Endothelial cell of umbilical vein (primary cell): ENCODE results near the gene SORCS2. TPM values are rescaled to one million over a fixed set of nuclear protein-coding genes. Genes with fewer than 3 reads are reported as not detected.

Experiments used
- BruUV-seq: library from RNA; stranded (reverse); fragments of 400-500 nt; replicated peaks from 2 replicates; lab custom pipeline; 2021; lab: Mats Ljungman, UMichigan
- CTCF ChIA-PET: fragments of 300-600, 350-600 bp; sonication (Branson Sonifier 250); formaldehyde crosslinking; loops from one replicate; lab custom pipeline; 2021; ENCODE audit warnings: antibody characterized with exemption, inconsistent platforms; lab: Charles Lee
- POLR2A ChIA-PET: fragments of 300-600, 350-600 bp; sonication (Branson Sonifier 250); formaldehyde crosslinking; loops from one replicate; lab custom pipeline; 2021; ENCODE audit warnings: antibody characterized with exemption, inconsistent platforms; lab: Charles Lee
- DNase-seq: peaks from one replicate; pipeline ENCODE4 v3.0.0-alpha.2; 2011; ENCODE audit warnings: low read depth, low spot score
- FAIRE-seq: peaks from 2 replicates; lab custom pipeline; 2011; peaks lifted over from hg19 to GRCh38; lab: Jason Lieb, UNC
- H2AFZ ChIP-seq: 2 replicates; pipeline ENCODE4 v1.6.0; 2012; ENCODE audit warnings: low read depth, low read length, control low read depth, inconsistent platforms
- H3K27ac ChIP-seq: 2 replicates; pipeline ENCODE4 v1.5.1; 2011; ENCODE audit warnings: low read depth, mild to moderate bottlenecking, control low read depth, low read length, moderate library complexity; ENCODE audit not compliant: insufficient read depth
- H3K27me3 ChIP-seq, 2 experiments: 2 replicates each; pipeline versions ENCODE4 v1.6.0 to v1.6.1; 2011; ENCODE audit warnings: low read length in 2 of 2, mixed read lengths in 1 of 2; ENCODE audit not compliant: control insufficient read depth in 2 of 2, insufficient read depth in 2 of 2
- H3K36me3 ChIP-seq, 2 experiments: 2 replicates in 1 of 2; 3 replicates in 1 of 2; pipeline ENCODE4 v1.5.1; 2011; ENCODE audit warnings: low read length in 2 of 2, mild to moderate bottlenecking in 1 of 2, moderate library complexity in 1 of 2; ENCODE audit not compliant: control insufficient read depth in 2 of 2, insufficient read depth in 2 of 2; ENCODE audit errors: extremely low read depth in 1 of 2
- H3K4me1 ChIP-seq: 3 replicates; pipeline ENCODE4 v1.5.1; 2011; ENCODE audit warnings: mild to moderate bottlenecking, low read length; ENCODE audit not compliant: control insufficient read depth, insufficient read depth; ENCODE audit errors: extremely low read depth
- H3K4me2 ChIP-seq: 2 replicates; pipeline ENCODE4 v1.6.1; 2011; ENCODE audit warnings: low read length, control low read depth, mixed read lengths; ENCODE audit not compliant: insufficient read depth
- H3K4me3 ChIP-seq, 3 experiments: fragments of 200-600 bp in 1 of 3; sonication (generic), shearing (Covaris generic) in 1 of 3; replicated peaks in 1 of 3; 2 replicates each; pipeline ENCODE4 v1.5.1; 2011 to 2016; ENCODE audit warnings: control low read depth in 3 of 3, low read length in 3 of 3, mild to moderate bottlenecking in 2 of 3, inconsistent platforms in 1 of 3, low read depth in 1 of 3, moderate library complexity in 1 of 3; ENCODE audit not compliant: insufficient read depth in 1 of 3
- H3K79me2 ChIP-seq: 2 replicates; pipeline ENCODE4 v1.6.0; 2012; ENCODE audit warnings: low read length, inconsistent platforms; ENCODE audit not compliant: control insufficient read depth, insufficient read depth
- H3K9ac ChIP-seq: replicated peaks from 2 replicates; pipeline ENCODE3; 2011; ENCODE audit warnings: low read length, control low read depth; ENCODE audit not compliant: insufficient read depth; ENCODE audit errors: extremely low read depth
- H3K9me1 ChIP-seq: replicated peaks from 3 replicates; pipeline ENCODE4 v1.6.0; 2011; ENCODE audit warnings: mild to moderate bottlenecking, low read length; ENCODE audit not compliant: control insufficient read depth, insufficient read depth; ENCODE audit errors: extremely low read depth
- H3K9me3 ChIP-seq: replicated peaks from 2 replicates; pipeline ENCODE4 v1.5.1; 2012; ENCODE audit warnings: low read length, inconsistent platforms; ENCODE audit not compliant: control insufficient read depth, insufficient read depth
- H4K20me1 ChIP-seq: replicated peaks from 2 replicates; pipeline ENCODE3; 2011; ENCODE audit warnings: mild to moderate bottlenecking, low read length; ENCODE audit not compliant: control insufficient read depth, insufficient read depth; ENCODE audit errors: extremely low read depth
- EZH2 ChIP-seq: IDR thresholded peaks from 2 replicates; pipeline ENCODE4 v1.6.1; 2012; ENCODE audit warnings: borderline replicate concordance, low read depth, mild to moderate bottlenecking, moderate library complexity, low read length, inconsistent platforms; ENCODE audit not compliant: severe bottlenecking
- FOS ChIP-seq: IDR thresholded peaks from 2 replicates; pipeline ENCODE4 v1.6.1; 2011; ENCODE audit warnings: mild to moderate bottlenecking, low read length, moderate library complexity, borderline replicate concordance; ENCODE audit not compliant: insufficient read depth
- GATA2 ChIP-seq: IDR thresholded peaks from 2 replicates; pipeline ENCODE4 v1.7.0; 2011; ENCODE audit warnings: low read depth, mild to moderate bottlenecking, moderate library complexity, mixed read lengths, low read length; ENCODE audit not compliant: insufficient read length, insufficient read depth
- JUN ChIP-seq: IDR thresholded peaks from 2 replicates; pipeline ENCODE4 v1.6.1; 2011; ENCODE audit warnings: borderline replicate concordance, low read depth; ENCODE audit not compliant: insufficient read length, insufficient read depth
- MYC ChIP-seq: IDR thresholded peaks from one replicate; pipeline ENCODE4 v1.6.1; 2011; ENCODE audit warnings: mild to moderate bottlenecking, low read depth, low read length
- POLR2A ChIP-seq: IDR thresholded peaks from 2 replicates; pipeline ENCODE4 v1.6.1; 2012; ENCODE audit warnings: low read depth, mild to moderate bottlenecking, control low read depth, low read length
- POLR2AphosphoS5 ChIP-seq: IDR thresholded peaks from 2 replicates; pipeline ENCODE4 v1.6.1; 2012; ENCODE audit warnings: low read depth, mild to moderate bottlenecking, control low read depth, low read length, moderate library complexity; ENCODE audit not compliant: insufficient read depth
- dilution Hi-C: fragments of 300-500 bp; cut with MboI; formaldehyde crosslinking; loops from one replicate; pipeline ENCODE4 v1.15.0; 2019; ENCODE audit warnings: low sequenced_read_pairs; ENCODE audit not compliant: extremely low pct_ligation_motif_present
- intact Hi-C: fragments of 100-400 bp; cut with micrococcal nuclease; formaldehyde crosslinking; loops from one replicate; pipeline ENCODE4 v1.10.0; 2022
- polyA plus RNA-seq, 4 experiments: library from polyadenylated mRNA; depleted of rRNA in 3 of 4; stranded (reverse) in 3 of 4; unstranded in 1 of 4; fragments of >200 nt; gene quantifications; 2 replicates each; pipeline versions ENCODE4 v1.2.1 to v1.2.3, GENCODE V29; 2011 to 2012; ENCODE audit warnings: missing spikeins in 1 of 4
- total RNA-seq: library from RNA; stranded (reverse); gene quantifications from 2 replicates; pipeline ENCODE4 v1.2.3, GENCODE V29; 2021
- TF ChIP-seq, protein P1 (sequence below): IDR thresholded peaks from 2 replicates; pipeline ENCODE4 v1.6.1; 2011; ENCODE audit not compliant: insufficient read depth, insufficient read length
- TF ChIP-seq, protein P2 (sequence below), 2 donors: IDR thresholded peaks; 1 replicate in 1 of 2; 2 replicates in 1 of 2; pipeline ENCODE4 v1.5.1; 2011; ENCODE audit warnings: low read length in 2 of 2, mild to moderate bottlenecking in 2 of 2, moderate library complexity in 2 of 2, control low read depth in 1 of 2, inconsistent platforms in 1 of 2, low read depth in 1 of 2; ENCODE audit not compliant: insufficient read depth in 1 of 2; ENCODE audit errors: extremely low read depth in 1 of 2

SORCS2 gene
- total and polyA plus RNA-seq, 2 donors (not counting 3 experiments of a cell fraction or from before 2014, with no cell fraction given), result not detected

DNA sequence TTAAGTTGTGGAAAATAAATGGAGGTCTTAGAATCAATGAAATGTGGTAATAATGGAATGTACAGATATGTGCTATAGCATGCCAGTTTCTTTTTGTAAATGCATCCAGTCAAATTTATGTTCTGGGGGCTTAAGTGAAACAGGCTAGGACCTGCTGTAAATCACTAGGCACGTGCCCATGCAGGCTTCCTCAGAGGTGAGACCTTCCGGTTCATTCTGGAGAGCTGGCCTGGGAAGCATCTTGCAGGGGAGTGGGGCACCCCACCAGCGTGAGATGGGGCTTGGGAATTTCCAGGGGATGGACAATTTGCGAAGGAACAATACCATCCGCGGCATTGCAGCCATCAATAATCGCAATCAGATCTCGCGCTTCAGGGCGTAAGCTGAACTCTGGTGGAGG is 80.1 kb downstream of the SORCS2 start:
- Histone ChIP-seq H3K9me3 (no peaks in the 10 kb centered on the region), H3K9ac (no peak overlapping the region), H3K36me3 (no peaks in the 10 kb centered on the region), H3K4me2 (no peak overlapping the region), H3K79me2 (no peaks in the 10 kb centered on the region), H4K20me1 (no peaks in the 10 kb centered on the region), H3K4me3 (no peak overlapping the region), H3K4me1 (no peaks in the 10 kb centered on the region), H3K27ac (no peak overlapping the region), H3K27me3 (no peaks in the 10 kb centered on the region), H3K9me1 (no peaks in the 10 kb centered on the region), H2AFZ (no peak overlapping the region)
- POLR2A ChIA-PET, result no interaction called here
- BruUV-seq, result no TSS peak
- DNase-seq (no peak), FAIRE-seq (no peak)
- intact Hi-C loops (no loop called here), dilution Hi-C loops (no loop called here)
- CTCF ChIA-PET, result no interaction called here
- TF ChIP-seq POLR2A (no peak), MYC (no peak), GATA2 (no peak), POLR2AphosphoS5 (no peak), EZH2 (no peak), JUN (no peak), FOS (no peak)
- TF ChIP-seq, protein P1, sequence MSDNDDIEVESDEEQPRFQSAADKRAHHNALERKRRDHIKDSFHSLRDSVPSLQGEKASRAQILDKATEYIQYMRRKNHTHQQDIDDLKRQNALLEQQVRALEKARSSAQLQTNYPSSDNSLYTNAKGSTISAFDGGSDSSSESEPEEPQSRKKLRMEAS, result no peak
- TF ChIP-seq, protein P2, sequence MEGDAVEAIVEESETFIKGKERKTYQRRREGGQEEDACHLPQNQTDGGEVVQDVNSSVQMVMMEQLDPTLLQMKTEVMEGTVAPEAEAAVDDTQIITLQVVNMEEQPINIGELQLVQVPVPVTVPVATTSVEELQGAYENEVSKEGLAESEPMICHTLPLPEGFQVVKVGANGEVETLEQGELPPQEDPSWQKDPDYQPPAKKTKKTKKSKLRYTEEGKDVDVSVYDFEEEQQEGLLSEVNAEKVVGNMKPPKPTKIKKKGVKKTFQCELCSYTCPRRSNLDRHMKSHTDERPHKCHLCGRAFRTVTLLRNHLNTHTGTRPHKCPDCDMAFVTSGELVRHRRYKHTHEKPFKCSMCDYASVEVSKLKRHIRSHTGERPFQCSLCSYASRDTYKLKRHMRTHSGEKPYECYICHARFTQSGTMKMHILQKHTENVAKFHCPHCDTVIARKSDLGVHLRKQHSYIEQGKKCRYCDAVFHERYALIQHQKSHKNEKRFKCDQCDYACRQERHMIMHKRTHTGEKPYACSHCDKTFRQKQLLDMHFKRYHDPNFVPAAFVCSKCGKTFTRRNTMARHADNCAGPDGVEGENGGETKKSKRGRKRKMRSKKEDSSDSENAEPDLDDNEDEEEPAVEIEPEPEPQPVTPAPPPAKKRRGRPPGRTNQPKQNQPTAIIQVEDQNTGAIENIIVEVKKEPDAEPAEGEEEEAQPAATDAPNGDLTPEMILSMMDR (IDR thresholded peaks at IDR 0.05; ENCODE audit: extremely low read depth in 1 of 2, insufficient read depth in 1 of 2, low read depth in 1 of 2, low read length in 2 of 2), result no peak
